NCI-H2227 (cell line): ENCODE measurements around the gene DSG3.

Experiments used
- DNase-seq: peaks from one replicate; lab custom pipeline; 2025; ENCODE audit not compliant: unreplicated experiment; lab: John Stamatoyannopoulos, UW

The DSG3 gene

DNA sequence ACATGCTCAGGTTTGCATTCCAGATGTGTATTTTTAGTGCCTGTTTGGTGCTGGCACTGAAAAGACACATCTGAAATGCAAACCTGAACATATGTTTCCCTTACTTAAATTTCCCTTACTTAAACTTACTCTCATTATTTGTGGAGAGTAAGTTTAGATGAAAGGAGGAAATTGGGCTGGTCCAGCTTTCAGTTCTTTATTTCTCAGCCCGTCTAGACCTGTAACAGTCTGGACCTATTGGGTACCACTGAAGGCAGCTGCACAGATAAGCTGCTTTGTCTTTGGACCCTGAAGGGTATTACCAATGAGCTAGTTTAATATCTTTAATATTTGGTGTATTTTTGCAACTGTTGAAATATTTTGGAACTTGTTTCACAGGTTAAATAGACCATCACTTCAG, 17.0 kb upstream of the DSG3 start:
- no peak for DNase-seq

DNA sequence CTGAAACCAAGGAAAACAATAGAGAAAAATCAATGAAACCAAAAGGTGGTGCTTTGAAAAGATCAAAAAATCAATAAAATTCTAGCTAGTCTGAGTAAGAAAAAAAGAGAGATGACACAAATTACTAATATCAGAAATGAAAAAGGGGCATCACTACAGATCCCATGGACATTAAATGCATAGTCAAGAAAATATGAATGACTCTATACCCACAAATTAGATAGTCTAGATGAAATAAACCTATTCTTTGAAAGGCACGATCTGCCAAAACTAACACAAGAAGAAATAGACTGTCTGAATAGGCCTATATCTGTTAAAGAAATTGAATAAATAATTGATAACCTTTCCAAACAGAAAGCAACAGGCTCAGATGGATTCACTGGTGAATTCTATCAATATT, 15.2 kb upstream of the DSG3 start:
- DNase-seq, result no peak

DNA sequence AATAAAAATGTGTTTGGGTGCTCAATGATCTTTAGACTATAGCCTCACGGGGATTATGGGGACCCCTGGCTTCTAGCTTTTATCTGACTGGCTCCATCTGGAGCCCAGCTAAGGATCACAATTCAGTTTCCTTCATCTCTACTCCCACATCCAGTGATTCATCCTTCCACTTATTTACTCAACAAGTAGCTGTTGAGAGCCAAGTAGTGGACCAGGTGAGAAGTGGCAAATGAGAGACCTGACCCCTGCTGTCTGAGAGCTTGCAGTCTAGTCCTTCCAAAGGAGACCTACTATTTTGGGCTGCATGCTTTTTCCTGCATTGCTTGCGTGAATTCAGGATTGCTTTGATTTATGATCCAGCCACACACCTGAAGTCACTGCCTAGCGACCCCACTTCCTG, 10.7 kb upstream of the DSG3 start:
- no peak for DNase-seq

DNA sequence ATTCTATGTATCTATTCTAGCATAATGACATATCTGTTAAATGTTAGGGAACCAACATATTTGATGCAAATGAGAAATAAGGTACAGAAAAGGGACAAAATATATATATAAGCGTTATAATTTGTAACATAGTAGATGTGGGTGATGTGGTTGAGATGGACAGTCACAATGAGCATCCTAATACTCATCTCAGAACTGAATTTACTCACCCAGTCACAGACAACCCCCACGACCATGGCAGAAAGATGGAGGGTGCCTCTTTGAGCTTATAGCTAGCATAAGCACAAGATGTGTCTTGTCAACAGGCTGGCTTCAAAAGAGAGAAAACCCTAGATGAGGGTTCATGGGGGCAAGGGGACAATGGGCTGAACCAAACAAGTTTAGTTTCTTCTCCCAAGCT, 9.1 kb upstream of the DSG3 start:
- DNase-seq, result no peak

DNA sequence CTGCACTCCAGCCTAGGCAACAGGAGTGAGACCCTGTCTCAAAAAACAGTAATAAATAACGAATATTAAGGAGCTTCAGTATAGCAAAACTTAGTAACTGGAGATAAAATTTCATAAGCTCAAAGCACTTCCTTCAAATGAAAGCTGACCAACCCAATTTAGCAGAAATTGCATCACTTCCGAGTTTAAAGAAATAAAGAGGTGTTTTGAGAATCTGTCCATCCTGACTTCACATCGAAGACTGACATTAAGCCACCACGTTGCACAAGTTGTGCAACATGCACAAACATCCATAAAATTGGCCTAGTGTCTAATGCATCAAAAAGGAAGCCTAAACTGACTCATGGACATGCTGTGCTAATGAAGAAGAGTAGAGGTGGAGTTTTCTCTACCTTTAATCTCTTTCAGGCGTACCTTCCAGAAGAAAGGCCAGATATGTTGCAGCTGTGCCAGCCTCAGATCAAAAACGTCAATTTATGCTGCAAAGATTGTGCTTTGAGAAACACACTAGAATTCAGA, 7.7 kb upstream of the DSG3 start:
- no peak for DNase-seq

DNA sequence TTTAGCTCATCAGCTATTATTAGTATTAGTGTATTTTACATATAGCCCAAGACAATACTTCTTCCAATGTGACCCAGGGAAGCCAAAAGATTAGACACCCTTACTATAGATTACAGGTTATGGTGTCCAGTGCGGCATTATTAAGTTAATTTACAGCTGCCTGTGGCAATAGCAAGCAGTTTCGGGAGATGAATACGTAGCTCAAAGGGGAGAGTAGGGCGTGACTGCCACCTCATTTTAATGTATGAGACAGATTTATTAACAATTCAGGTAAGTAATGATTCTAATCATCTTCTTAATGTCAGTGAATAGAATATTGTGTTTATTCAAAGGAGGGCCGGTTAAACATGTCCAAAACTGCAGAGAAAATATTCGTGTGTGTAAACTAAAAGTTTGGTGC, 6.8 kb upstream of the DSG3 start:
- no peak for DNase-seq

DNA sequence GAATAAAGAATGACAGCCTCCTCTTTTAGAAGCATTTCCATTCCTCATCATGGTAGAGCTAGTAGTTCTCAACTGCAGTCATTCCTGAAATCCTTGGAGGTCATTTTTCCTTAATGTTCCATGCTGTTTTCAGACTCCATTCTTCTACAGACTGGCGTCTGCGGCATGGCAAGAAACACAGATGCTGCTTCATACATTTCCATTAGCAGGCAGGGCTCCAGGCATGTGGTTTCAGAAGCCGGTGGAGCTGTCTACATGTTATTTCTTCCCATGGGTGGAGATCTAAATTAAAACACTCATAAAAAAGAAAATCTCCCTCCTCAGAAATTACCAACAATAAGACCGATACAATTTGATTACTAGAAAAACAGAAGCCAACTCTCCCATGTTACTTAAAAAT, 6.0 kb upstream of the DSG3 start:
- DNase-seq, result no peak

DNA sequence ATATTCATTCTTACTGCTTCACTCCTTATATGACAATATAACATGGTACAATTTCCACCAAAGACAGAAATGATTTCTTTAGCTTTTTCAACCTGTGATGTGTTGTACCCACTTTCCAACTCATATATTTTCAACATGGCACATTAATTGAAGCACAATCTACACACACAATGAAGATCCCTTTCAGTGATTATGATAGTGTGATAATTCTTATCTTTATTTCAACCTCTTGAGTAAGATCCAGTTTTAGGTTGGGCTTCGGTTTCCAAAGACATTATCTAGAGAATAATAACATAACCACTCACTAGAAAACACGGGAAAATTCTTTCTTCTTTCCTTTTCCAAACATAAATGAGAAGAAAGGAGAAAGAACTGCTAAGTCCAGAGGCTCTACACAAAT, 3.4 kb upstream of the DSG3 start:
- no peak for DNase-seq

DNA sequence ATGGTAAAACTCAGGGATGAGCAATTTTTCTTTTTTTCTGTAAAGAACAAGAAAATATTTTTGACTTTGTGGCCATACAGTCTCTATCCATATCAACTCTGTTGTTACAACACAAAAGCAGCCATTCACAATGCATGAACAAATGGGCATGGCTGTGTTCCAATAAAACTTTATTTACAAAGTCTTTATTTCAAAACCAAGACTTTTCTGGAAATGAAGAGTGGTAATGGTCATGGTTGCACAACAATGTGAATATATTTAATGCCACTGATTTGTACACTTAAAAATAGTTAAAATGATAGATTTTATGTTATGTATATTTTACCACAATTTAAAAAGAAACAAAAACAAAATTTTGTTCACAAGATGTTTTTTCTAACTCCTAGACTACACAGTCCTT, 1.6 kb upstream of the DSG3 start:
- no peak for DNase-seq

DNA sequence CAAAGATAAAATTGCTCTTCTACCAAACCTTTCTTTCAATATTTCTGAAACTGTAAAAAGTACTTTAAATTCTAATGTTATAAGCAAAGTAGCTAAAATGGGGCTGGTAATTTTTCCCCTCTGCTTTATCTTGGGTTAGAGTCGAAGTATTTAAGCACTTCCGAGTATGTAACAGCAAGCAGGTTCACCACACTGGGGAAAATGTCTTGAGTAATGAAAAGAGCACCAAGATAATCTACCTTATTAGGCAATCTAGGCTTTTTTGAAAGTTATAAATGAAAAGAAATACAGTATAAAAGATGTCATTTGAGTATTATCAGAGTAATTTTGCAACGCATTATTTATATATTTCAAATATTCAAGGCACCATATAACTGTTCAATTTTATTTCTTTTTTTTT, 687 bp upstream of the DSG3 start:
- no peak for DNase-seq

DNA sequence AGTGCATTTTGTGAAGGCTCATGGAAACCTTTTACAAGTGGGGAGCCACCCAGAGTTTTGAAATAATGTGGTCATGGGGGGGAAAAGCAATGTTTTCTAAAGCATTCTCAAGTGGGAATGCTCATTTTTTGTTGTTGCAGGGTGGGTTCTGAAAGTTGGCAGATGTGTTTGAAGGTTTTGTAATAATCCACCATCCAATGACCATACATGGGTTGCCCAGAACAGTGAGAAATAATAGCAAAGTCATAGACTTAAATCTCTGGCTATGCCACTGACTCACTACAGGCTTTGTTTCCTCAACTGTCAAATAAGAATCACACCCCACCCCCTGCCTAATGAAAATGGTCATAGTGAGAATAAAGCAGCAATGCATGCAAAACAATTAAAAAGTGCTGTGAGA, 2.9 kb downstream of the DSG3 start:
- DNase-seq, result no peak

DNA sequence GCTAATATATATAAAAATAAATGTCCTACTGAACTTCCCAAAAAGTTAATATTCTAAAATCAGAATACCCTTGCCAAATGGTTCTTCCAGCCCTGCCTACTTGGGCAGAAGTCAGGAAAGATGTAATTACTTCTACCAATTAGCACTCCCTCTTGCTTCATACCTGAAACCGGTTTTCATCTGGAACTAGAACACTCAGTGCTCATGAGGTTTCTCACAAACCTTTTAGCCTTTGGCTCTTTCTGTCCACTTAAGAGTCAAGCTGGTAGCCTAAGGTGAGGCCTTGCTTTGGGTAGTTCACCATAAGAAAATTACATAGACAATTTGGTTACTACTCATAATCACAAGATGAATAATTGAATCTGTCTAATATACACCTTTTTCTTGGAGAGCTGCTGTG, 4.1 kb downstream of the DSG3 start:
- no peak for DNase-seq

DNA sequence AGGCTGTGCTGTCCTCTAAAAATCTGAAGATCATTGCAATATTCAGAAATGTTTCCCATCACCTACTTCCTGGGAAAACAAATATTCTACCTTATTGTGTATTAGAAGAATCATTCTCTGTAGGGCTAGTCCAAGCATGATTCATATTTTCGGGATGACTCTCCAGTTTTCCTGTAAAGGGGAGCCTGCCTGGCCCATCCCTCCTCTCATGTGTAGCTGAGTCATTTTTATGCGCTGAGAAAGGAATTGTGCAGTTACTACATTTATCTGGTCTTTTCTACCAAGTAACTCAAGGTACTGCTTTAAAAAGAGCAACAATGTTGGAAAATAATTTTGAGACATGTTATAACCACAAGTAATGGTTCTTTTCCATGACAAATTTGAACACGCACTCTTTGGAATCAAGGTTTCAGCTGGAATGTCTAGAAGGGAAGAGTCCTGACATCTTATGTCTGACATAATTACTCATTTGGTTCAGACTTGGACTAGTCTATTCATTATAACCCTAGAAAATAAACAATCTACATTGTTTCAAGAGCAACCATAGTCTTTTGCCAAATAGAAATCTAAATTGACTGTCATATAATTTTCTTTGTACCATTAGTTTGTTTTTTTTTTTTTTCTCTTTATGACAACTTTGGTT, 6.6 kb downstream of the DSG3 start:
- no peak for DNase-seq

DNA sequence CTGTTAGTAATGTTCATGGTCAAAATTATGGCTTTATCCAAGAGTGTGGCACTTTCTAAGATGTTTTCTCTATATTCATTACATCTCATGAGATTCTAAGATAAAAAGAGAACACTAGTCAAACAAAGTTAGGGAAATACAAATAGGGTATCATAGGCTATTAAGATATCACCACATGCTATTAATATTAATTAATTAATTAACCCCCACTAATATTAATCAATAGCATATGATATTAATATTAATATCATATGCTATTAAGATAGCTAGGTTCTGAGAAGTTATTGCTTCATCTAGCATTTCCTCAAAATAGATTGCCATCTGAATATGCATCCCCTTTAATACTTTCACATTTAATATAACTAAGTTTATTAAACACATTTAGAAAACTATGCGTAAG, 22.1 kb downstream of the DSG3 start:
- no peak for DNase-seq

DNA sequence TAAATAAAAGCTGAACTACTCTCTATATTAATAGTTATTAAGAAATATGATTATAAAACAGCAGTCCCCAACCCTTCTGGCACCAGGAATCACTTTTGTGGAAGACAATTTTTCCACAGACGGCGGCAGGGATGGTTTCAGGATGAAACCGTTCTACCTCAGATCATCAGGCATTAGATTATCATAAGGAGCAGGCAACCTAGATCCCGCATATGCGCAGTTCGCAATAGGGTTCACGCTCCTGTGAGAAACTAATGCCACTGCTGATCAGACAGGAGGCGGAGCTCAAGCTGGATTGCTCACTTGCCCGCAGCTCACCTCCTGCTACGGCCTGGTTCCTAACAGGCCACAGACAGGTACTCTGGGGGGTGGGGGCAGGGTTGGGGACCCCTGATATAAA, 31.1 kb downstream of the DSG3 start:
- no peak for DNase-seq

DNA sequence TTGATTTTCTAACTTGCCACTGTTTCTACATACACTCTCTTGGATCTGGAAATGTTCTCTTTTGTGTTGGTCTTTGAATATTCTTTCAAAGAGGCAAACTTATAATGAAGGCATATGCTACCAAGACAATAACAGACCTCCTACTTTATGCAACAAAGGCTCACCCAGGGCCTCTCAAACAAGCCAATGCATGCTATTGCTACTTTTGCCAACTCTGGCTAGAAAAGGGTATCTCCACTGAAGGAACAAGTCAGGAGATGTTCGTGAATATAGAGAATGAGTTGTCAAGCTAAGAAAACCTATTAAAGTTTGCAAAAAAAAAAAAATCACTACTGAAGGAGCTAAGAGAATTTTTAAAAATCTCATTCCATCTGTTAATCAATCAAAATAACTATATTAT, 34.5 kb downstream of the DSG3 start:
- DNase-seq, result no peak

DNA sequence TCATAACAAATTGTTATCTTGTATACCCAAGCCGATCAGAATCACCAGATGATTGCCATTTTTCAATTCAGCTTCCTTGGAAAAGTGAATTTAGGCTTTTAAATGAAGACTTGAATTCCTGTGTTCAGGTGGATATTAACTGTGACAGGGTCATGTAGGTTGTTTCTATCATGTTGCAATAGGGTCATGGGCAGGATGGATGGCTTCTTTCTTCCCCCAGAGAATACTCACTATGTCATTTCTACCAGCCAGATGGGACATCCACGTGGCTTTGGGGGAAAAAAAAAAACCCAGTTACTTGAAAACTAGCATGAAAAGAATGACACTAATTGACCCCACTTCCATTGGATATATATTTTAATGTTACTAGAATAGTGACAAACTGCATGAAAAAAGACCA, 35.9 kb downstream of the DSG3 start:
- no peak for DNase-seq

DNA sequence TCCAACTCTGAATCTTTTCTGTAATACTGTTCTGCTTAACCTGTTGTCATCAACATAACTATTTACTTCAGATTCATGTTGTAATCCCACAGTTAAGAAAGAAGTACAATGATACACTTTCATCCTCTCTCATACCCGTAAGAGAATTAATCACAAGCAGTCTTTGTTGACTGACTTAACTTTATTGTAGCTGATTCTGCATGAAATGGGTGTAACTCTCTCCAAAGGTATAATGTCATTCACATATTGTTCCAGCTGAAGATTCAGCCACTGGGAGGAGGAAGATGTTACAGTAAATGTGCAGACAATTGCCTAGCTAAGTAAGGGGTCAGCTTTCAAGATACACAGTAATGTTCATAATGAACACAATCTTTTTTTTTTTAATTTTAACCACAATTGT, 36.9 kb downstream of the DSG3 start:
- DNase-seq, result no peak

DNA sequence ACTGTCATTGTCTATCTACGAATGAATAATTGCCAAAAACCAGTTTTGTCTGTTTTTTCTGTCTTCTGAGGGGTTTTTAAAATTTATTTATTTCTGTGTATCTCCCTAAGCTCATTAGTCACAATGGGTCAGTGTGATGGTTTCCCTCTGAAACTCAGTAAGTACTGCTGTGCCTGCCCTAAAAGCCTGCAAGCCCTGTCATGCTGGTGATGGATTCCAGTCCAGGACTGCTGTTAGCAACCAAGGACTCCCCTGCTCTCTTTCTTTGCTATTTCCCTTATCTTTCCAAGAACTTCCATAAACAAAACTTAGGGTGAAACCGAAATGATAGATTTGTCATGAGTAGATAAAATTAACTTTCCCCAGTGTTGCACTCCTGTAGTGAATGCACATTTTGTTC, 38.6 kb downstream of the DSG3 start:
- no peak for DNase-seq

DNA sequence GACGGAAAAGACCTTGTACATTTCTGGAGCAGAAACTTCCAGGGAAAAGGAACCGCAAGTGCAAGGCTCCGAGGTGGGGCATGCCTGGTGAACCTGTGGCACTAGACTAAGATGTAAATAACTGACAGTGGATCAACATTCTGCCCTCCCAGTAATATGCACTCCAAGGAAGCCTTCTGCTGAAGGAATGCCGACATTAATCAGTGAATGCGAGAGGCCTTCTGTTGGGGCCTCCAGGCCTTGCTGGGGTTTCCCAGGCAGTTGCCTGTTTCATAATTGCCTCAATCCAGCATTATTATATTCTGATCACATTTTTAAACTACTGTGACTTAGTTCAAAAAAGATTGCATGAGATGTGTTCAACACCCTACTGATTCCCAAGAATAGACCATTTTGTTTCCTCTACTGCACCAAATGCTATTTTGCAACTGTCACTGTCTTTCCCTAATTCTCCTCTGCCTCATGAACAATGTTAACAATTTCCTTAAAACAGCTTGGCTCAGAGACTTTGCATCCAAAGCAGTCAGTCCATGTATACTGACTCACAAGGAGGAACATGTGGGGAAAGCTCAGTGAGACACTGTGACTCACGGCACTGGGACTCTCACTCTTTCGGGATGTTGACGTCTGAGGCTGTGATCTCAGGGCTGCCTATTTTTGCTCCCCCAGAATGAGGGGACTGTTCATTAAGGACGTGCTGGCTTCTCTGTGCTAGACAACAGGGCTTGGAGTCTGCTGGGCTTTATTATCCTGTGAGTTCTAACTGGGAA, 39.9 kb downstream of the DSG3 start:
- no peak for DNase-seq

DNA sequence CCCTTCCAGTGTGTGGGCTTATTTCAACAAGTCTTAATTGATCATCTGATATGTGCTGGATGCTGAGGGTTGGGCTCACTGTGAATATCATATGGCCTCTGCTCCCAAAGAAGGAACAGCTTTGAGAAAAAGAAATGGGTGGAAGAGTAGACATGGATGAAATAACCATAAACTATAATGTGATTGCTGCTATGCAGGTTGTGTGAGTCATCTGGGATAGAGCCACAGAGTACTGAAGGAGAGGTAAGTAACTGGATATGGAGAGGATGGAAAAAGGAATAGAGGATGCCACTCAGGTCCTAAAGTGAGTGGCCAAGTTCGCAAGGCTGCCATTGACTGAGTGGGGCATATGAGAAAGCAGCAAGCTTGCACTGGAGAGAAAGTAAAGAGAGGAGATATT, 41.8 kb downstream of the DSG3 start:
- no peak for DNase-seq

DNA sequence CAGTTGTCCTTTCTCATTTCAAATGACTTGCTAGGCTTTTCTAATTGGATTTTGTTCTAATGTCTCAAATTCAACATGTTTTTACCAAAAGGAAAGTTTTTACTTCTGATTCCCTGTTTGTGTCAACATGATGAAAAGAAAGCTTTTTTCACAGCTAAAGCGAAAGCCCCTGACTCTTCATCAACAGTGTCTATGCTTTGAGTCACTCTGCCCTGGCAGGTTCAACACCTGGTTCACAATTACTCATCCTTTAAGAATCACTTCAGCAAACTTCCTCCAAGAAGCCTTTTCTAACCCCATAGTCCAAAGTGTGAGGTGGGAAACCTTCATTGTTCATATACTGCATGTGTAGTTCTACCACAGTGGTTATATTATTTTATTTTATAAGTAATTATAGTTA, 42.8 kb downstream of the DSG3 start:
- no peak for DNase-seq

DNA sequence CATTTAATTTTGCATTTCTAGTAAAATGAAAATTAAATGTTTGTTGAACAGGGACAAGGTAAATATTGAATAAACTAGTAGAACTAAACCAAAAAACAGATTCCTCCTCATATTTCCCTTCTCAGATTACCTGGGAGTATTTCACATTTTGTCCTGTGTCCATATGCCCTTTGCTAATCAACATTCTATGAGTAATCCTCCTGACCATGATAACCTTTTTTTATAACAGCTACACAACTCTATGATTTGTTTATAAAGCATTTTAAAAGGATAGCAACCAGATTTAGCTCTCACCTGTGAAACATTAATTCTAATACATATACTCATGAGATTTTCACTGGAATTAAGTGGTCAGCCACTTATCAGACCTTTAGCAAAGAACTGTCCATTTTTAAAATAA, 43.3 kb downstream of the DSG3 start:
- no peak for DNase-seq
